Nephron progenitor cell (in vitro differentiated cells): Measurements from ENCODE around the gene ZFR2.
A peak's percentile ranks its signal among the peaks of the same experiment; 100 is the strongest.

Experiments used
- DNase-seq: peaks from one replicate; pipeline ENCODE4 v3.0.0; 2021
- H3K27ac Mint-ChIP-seq: 2 replicates; pipeline ENCODE4 v1.8.0; 2021; ENCODE audit warnings: mild to moderate bottlenecking, moderate library complexity, mixed read lengths
- H3K27me3 Mint-ChIP-seq: 2 replicates; pipeline ENCODE4 v1.8.0; 2021; ENCODE audit warnings: mild to moderate bottlenecking, low read depth, mixed read lengths; ENCODE audit not compliant: poor library complexity
- H3K36me3 Mint-ChIP-seq: 2 replicates; pipeline ENCODE4 v1.8.0; 2021; ENCODE audit warnings: low read depth, mixed read lengths
- H3K4me1 Mint-ChIP-seq: 2 replicates; pipeline ENCODE4 v1.8.0; 2021; ENCODE audit warnings: mixed read lengths
- H3K4me3 Mint-ChIP-seq: 2 replicates; pipeline ENCODE4 v1.8.0; 2021; ENCODE audit warnings: mild to moderate bottlenecking, moderate library complexity, mixed read lengths
- H3K9me3 Mint-ChIP-seq: 2 replicates; pipeline ENCODE4 v1.8.0; 2021; ENCODE audit warnings: mild to moderate bottlenecking, moderate library complexity, mixed read lengths
- TF ChIP-seq, protein P1 (sequence below): fragments of 200-600 bp; sonication (generic); IDR thresholded peaks from 2 replicates; pipeline ENCODE4 v1.5.0; 2021; ENCODE audit warnings: antibody characterized with exemption

ZFR2 gene

DNA sequence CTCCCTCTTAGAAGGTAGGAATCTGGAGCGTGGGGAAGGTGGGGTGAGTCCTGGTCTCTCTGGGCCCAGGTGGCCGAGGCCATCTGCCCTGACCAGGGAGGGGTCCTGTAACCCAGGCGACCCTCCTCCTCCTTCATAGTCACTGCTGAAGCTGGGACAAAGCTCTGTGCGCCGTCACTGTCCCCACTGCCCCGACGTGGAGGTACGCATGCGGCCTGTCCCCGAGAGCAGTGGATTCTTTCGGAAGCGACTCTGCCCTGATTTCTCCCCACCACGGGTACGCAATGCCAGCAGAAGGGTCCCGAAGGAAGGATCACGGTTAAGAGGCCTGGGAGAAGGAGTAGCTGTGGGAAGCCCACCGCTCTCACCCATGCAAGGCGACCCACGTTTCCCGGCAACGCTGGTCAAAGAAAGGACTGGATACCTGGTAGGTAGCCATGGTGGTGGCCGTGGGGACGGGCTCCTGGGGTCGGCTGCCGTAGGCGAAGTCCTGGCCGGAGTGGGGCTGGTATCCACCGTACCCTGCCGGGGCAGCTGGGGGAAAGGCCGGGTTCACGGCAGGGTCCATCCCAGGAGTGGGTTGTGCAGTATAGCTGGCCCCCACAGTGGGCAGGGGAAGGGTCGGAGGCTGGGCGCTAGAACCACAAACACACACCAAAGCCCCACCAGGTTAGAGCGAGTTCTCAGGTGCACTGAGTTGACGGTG is 34.3 kb downstream of the ZFR2 start:
- Mint-ChIP-seq H3K4me3 (no peak overlapping the region), H3K4me1 (peaks cover 14% of the 10 kb centered on the region), H3K36me3 (no peaks in the 10 kb centered on the region), H3K27me3 (peaks cover 7% of the 10 kb centered on the region), H3K27ac (no peak overlapping the region), H3K9me3 (no peaks in the 10 kb centered on the region)
- TF ChIP-seq, protein P1, sequence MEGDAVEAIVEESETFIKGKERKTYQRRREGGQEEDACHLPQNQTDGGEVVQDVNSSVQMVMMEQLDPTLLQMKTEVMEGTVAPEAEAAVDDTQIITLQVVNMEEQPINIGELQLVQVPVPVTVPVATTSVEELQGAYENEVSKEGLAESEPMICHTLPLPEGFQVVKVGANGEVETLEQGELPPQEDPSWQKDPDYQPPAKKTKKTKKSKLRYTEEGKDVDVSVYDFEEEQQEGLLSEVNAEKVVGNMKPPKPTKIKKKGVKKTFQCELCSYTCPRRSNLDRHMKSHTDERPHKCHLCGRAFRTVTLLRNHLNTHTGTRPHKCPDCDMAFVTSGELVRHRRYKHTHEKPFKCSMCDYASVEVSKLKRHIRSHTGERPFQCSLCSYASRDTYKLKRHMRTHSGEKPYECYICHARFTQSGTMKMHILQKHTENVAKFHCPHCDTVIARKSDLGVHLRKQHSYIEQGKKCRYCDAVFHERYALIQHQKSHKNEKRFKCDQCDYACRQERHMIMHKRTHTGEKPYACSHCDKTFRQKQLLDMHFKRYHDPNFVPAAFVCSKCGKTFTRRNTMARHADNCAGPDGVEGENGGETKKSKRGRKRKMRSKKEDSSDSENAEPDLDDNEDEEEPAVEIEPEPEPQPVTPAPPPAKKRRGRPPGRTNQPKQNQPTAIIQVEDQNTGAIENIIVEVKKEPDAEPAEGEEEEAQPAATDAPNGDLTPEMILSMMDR, result no peak
- no peak for DNase-seq

DNA sequence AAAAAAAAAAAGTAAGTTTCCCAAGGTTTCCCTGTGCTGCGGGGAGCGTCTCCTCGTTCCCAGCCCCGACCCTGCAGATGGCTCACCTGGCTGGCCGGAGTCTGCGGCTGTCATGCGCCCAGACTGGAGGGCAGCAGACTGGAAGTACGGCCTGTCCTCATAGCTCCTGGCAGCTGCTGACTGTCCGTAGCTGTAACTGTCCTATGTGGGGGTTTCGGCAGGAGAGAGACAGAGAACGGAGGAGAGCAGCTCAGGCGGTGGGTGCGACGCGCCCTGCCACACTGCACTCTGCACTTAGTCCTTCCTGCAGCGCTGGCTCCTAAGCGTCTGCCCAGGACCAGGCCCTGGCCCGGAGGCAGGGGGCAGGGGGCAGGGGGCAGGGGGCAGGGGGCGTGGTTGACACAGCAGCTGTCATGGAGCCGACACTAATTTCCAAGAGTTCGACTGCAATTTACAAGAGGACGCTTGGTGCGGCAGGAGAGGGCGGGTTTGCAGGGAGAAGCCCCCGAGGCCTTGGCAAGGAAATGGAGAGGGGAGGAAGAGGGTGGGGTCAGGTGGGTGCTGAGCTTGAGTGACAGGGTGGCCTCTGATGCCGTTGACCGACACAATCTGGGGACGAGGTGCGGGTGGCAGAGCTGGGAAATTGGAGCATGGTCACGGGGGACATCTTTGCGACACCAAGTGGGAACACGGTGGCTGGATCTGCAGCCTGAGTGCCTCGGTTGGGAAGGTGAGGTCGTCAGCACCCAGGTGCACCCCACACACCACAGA is 35.1 kb downstream of the ZFR2 start:
- H3K9me3 Mint-ChIP-seq, result no peaks in the 10 kb centered on the region
- no peak overlapping the region for H3K4me3 Mint-ChIP-seq
- peaks cover 11% of the 10 kb centered on the region for H3K27me3 Mint-ChIP-seq
- peaks cover 13% of the 10 kb centered on the region for H3K4me1 Mint-ChIP-seq
- no peak for DNase-seq
- H3K27ac Mint-ChIP-seq, result peak overlapping the region; percentile 61
- TF ChIP-seq, protein P1, result no peak
- H3K36me3 Mint-ChIP-seq, result no peaks in the 10 kb centered on the region

DNA sequence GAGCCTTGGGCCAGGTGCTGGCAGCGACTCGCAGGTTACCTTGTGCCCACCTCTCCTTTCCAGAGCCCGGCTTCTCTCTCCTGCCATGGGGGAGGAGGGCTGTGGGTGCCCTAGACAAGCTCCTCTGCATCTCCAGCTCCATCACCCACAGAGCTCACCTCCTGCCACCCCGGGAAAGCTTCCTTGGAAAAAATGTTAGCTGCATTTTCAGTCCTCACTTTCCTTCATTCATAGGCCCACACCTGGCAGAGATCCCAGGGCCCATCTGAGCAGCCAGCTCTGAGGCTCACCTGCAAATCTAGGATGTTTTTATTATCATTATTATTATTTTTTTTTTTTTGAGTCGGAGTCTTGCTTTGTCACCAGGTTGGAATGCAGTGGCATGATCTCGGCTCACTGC is 36.8 kb downstream of the ZFR2 start:
- no peak overlapping the region for H3K27ac Mint-ChIP-seq
- H3K36me3 Mint-ChIP-seq, result no peaks in the 10 kb centered on the region
- no peaks in the 10 kb centered on the region for H3K9me3 Mint-ChIP-seq
- no peak for DNase-seq
- no peak overlapping the region for H3K4me3 Mint-ChIP-seq
- H3K4me1 Mint-ChIP-seq, result peaks cover 13% of the 10 kb centered on the region
- TF ChIP-seq, protein P1, result no peak
- H3K27me3 Mint-ChIP-seq, result peaks cover 8% of the 10 kb centered on the region

DNA sequence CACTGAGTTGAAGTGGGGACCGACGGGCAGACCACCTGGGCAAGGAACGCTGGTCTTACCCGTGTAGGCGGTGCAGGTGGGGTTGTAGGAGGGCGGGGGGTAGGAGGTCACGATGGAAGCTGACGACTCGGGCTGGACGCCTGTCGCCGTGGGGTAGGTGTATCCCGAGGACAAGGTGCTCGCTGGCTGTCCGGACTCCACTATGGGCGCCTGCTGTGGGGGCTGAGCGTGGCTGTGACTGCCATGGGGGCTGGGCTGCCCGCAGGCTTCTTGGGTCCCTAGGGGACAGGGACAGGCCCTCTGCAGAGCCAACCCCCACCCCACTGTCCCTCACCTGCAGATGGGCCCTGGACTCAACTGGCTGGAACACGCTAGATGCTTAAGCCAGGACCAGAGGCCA is 37.2 kb downstream of the ZFR2 start:
- Mint-ChIP-seq H3K4me3 (no peak overlapping the region), H3K27ac (peak overlapping the region; percentile 32), H3K9me3 (no peaks in the 10 kb centered on the region), H3K27me3 (peaks cover 8% of the 10 kb centered on the region), H3K4me1 (peaks cover 13% of the 10 kb centered on the region), H3K36me3 (no peaks in the 10 kb centered on the region)
- DNase-seq, result no peak
- TF ChIP-seq, protein P1, result no peak

DNA sequence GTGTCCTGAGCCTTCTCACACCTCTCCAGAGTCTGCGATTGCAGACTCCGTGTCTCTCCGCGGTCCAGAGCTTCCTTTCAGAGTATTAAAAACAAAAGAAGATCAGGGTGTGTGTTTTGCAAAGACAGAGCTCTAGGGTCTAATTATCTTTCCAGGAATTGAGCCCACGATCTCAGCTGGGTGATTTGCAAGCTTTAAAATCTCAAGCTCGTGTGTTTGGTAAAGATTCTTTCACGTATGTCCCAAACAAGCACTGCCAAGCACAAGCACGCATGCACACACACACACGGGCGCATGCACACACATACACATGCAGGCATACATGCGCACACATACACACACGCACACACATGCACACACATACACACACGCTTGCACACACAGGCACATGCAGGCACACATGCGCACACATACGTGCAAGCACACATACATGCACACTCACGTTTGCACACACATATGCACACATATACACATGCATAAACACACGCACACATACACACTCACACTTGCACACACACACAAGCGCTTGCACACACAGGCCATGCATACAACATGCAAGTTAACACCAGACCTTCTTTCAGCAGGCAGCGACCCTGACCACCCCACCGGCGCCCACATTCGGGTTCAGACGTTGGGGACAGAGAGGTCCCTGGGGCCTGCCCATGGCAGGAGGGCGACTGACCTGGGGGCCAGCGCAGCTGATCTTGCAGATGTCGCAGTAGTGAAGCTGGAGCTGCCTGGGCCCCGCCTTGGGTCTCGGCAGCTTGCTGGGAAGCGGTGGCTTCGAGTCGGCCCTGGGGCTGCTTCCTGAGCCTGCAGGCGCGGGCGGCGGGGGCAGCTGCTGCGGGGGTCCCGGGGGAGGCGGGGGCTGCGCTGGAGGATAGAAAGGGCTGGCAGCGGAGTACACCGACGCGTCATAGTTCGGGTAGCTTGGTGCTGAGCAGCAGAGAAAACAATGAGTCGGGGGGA is 37.9 kb downstream of the ZFR2 start:
- Mint-ChIP-seq H3K27ac (peak overlapping the region; percentile 32), H3K27me3 (peaks cover 7% of the 10 kb centered on the region), H3K36me3 (no peaks in the 10 kb centered on the region), H3K4me3 (no peak overlapping the region), H3K9me3 (no peaks in the 10 kb centered on the region), H3K4me1 (peaks cover 13% of the 10 kb centered on the region)
- TF ChIP-seq, protein P1, result no peak
- no peak for DNase-seq
